DOHH2 (cell line): ENCODE results near the gene R3HDM2.

Source experiments
- EZH2phosphoT487 ChIP-seq: fragments of 200-600 bp; sonication (generic); IDR thresholded peaks from 2 replicates; pipeline ENCODE4 v1.6.1; 2017; ENCODE audit warnings: borderline replicate concordance, mild to moderate bottlenecking, antibody characterized with exemption, low read length, moderate library complexity, mixed read lengths
- TF ChIP-seq, protein P1 (sequence below): fragments of 200-600 bp; sonication (generic); IDR thresholded peaks from one replicate; pipeline ENCODE4 v1.5.1; 2014; ENCODE audit warnings: antibody characterized with exemption, mild to moderate bottlenecking, low read depth, low read length; ENCODE audit not compliant: poor library complexity, severe bottlenecking

DNA sequence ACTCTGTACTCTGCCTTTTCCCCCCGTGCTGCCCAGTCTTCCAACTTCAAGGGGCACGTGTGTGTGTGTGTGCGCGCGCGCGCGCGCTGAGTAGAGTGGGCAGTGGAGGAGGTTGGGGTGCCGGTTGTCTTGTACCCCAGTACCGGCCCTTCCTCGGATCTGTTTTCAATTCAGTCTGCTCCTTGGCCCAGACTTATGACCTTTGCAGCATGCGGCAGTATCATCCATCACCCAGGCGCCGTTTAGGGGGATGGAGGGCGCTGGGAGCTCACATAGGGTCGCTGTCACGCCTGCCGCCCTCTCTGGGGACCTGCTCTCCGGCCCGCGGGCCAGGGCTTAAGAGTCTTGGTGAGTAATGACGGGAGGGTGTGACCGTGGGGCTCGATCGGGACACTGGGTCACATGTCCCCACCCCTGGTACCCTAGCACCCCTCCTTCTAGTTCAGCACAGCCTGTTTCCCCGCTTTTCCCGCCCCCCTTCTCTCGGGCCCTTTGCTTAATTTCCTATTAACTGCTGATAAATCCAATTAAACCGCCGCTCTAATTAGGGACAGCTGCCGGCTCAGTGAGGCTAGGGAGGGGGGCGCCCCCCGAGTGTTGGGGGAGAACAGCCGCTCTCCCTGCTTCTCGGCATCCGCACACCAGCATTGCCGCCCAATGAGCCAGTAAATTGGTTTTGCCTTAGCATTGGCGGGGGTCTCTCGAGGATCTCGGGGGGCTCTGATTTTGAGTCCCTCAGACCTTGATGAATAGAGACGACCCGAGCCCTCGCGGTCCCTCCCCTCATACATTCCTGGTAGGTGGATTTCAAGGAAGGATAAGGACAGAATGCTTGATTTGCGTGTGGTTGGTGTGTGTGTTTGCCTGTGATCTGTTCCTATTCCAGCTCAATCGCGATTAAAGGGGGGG is 189.2 kb downstream of the R3HDM2 start:
- TF ChIP-seq, protein P1, sequence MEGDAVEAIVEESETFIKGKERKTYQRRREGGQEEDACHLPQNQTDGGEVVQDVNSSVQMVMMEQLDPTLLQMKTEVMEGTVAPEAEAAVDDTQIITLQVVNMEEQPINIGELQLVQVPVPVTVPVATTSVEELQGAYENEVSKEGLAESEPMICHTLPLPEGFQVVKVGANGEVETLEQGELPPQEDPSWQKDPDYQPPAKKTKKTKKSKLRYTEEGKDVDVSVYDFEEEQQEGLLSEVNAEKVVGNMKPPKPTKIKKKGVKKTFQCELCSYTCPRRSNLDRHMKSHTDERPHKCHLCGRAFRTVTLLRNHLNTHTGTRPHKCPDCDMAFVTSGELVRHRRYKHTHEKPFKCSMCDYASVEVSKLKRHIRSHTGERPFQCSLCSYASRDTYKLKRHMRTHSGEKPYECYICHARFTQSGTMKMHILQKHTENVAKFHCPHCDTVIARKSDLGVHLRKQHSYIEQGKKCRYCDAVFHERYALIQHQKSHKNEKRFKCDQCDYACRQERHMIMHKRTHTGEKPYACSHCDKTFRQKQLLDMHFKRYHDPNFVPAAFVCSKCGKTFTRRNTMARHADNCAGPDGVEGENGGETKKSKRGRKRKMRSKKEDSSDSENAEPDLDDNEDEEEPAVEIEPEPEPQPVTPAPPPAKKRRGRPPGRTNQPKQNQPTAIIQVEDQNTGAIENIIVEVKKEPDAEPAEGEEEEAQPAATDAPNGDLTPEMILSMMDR = no peak
- TF ChIP-seq EZH2phosphoT487 = no peak
